IPS DF 4.7 (cell line): ENCODE results near the gene PIK3AP1.
A peak's percentile ranks its signal among the peaks of the same experiment; 100 is the strongest.

Experiments
- DNase-seq: peaks from one replicate; pipeline ENCODE4 v3.0.0-alpha.2; 2013; ENCODE audit warnings: low spot score; ENCODE audit errors: extremely low read depth

PIK3AP1 gene

GRCh38 chr10:96613576-96613975 lies 106.7 kb downstream of the PIK3AP1 start:
- DNase-seq = no peak

GRCh38 chr10:96612055-96612830 lies 108.1 kb downstream of the PIK3AP1 start:
- DNase-seq = no peak

GRCh38 chr10:96610817-96611216 lies 109.5 kb downstream of the PIK3AP1 start:
- no peak for DNase-seq

GRCh38 chr10:96609510-96609909 lies 110.8 kb downstream of the PIK3AP1 start:
- DNase-seq = no peak

- DNase-seq = no peak
Observed at GRCh38 chr10:96608805-96609204, 111.5 kb downstream of the PIK3AP1 start.

GRCh38 chr10:96608262-96608661 lies 112.1 kb downstream of the PIK3AP1 start:
- DNase-seq = no peak

GRCh38 chr10:96606946-96607345 lies 113.4 kb downstream of the PIK3AP1 start:
- no peak for DNase-seq

- no peak for DNase-seq
Observed at GRCh38 chr10:96606216-96606615, 114.1 kb downstream of the PIK3AP1 start.

- no peak for DNase-seq
Observed at GRCh38 chr10:96600337-96600736, 120.0 kb downstream of the PIK3AP1 start.

- no peak for DNase-seq
Observed at GRCh38 chr10:96598846-96599245, 121.5 kb downstream of the PIK3AP1 start.

GRCh38 chr10:96596422-96597407 lies 123.6 kb downstream of the PIK3AP1 start:
- DNase-seq = no peak

- DNase-seq = no peak
Observed at GRCh38 chr10:96595741-96596140, 124.6 kb downstream of the PIK3AP1 start.

GRCh38 chr10:96591946-96592345 lies 128.4 kb downstream of the PIK3AP1 start:
- DNase-seq = no peak

- DNase-seq = no peak
Observed at GRCh38 chr10:96588616-96589419, 131.5 kb downstream of the PIK3AP1 start.

- no peak for DNase-seq
Observed at GRCh38 chr10:96588060-96588554, 132.2 kb downstream of the PIK3AP1 start.

- no peak for DNase-seq
Observed at GRCh38 chr10:96587264-96588059, 132.9 kb downstream of the PIK3AP1 start.

- DNase-seq = peak; percentile 9
Observed at GRCh38 chr10:96586419-96587263, 133.7 kb downstream of the PIK3AP1 start, which contains the start of gene TM9SF3. TM9SF3 (minus strand) TSS chr10:96587012; CDS start chr10:96586835, 177 bp downstream.

- no peak for DNase-seq
Observed at GRCh38 chr10:96585736-96586418, 134.4 kb downstream of the PIK3AP1 start.

- DNase-seq = no peak
Observed at GRCh38 chr10:96584474-96584873, 135.8 kb downstream of the PIK3AP1 start.
